Lung microvascular endothelial cell (primary cell): ENCODE measurements around the gene CDC25B. TPM values are rescaled to one million over a fixed set of nuclear protein-coding genes. Genes with fewer than 3 reads are reported as not detected.

Experiments used
- DNase-seq, 2 donors: peaks; one replicate each; pipeline versions ENCODE4 v3.0.0 to v3.0.0-alpha.2; 2010; ENCODE audit warnings: low read depth in 2 of 2
- total RNA-seq: library from RNA; depleted of rRNA; stranded (reverse); fragments of >200 nt; gene quantifications from 2 replicates; pipeline ENCODE4 v1.2.1, GENCODE V29; 2014

CDC25B gene
- total RNA-seq: 18.3 and 21.4 TPM in 2 replicates

DNA sequence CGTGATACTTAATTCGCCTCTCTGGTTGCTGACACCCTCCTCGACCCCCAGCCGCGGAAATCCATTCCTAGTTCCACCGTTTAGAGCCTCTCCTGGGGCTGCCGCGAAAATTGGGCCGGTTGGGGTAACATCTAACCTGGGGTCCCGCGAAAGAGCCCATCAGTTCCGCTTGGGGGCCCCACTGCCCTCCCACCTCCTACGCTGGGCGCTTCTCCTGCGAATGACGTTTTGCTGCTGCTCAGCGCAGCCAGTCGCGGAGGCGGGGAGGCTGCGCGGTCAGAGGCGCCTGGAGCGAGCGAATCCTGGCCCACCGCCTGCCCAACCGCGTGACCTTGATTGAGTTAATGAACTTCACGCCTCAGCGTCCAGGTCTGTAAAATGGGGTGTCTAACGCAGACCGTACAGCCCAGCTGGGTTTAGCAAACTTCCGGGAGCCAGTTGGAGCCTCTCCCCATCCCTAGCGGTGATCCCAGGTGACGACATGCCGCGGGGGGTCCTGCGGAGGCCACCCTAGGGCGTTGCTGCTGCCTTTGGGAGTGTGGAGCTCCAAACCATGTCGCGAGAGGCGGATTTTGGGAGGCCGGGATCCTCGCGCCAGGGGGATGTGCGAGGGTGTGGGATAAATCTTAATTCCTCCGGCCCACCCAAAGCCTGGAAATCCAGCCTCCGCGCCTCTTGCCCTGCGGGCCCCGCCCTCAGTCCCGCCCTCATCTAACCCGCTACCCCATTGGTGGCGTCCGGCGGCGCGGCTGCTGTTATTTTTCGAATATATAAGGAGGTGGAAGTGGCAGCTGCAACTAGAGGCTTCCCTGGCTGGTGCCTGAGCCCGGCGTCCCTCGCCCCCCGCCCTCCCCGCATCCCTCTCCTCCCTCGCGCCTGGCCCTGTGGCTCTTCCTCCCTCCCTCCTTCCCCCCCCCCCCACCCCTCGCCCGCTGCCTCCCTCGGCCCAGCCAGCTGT lies at the start of gene CDC25B:
CDC25B (plus strand) TSS at position 800 of the 958 bp plus-strand sequence. CDS start 222 bp downstream, outside the sequence.
- DNase-seq: peak; percentile 90 to 91

- DNase-seq: no peak
These were observed 48.6 kb upstream of the CDC25B start for GRCh38 chr20:3747471-3747870.

DNA sequence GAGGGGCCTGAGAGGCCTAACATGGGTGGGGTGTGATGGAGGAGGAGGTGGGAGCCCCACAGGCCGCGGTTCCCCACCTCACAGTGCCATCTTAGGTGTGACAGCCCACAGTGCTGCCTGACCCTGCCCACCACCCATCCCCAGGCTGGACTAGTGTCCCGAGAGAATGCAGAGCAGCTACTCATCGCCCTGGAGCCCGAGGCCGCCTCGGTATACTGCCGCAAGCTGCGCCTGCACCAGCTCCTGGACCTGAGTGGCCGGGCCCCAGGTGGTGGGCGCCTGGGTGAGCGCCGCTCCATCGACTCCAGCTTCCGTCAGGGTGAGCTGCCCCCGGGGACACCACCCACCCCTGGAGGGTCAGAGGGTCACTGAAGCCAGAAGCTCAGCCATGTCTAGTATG lies 48.0 kb upstream of the CDC25B start:
- no peak for DNase-seq

DNA sequence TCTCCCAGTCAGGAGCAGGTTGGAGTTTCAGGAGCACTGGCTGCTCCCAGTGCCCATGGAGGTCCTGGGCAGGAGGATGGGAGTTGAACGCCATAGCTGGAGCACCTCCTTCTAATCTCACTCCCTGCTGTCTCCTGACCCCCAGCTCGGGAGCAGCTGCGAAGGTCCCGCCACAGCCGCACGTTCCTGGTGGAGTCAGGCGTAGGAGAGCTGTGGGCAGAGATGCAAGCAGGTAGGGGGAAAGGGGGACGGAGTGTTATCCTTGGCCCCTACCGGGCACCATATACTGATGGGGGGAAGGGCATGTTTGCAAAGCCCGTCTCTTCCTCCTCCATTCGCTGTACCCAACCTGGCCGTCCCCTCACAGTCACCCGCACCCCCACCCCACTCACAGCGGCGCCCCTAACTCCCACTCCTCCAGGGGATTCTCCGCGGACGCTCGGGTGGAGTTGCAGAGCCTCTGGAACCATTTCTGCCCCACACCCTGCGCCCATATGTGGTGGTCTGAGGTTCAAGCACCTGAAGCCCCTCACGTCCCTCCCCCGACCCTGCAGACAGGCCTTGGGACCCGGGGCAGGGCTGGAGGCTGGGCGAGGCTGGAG lies 46.9 kb upstream of the CDC25B start:
- DNase-seq: no peak

GRCh38 chr20:3749689-3750531 lies 46.2 kb upstream of the CDC25B start:
- DNase-seq: no peak

DNA sequence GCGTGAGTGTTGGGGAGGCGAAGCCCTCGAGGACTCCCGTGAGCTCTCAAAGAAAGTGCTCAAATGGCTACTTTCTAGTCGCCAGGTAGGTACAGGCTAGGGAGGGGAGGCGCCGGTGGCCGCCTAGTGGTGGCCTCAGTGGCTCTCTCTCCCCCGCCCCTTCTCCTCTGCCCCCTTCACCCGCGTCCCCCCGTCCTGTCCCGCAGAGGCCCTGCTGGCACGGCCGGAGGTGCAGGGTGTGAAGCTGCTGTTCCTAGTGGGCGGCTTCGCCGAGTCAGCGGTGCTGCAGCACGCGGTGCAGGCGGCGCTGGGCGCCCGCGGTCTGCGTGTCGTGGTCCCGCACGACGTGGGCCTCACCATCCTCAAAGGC lies 44.8 kb upstream of the CDC25B start:
- DNase-seq: no peak

GRCh38 chr20:3751675-3752385 lies 44.3 kb upstream of the CDC25B start:
- DNase-seq: no peak

DNA sequence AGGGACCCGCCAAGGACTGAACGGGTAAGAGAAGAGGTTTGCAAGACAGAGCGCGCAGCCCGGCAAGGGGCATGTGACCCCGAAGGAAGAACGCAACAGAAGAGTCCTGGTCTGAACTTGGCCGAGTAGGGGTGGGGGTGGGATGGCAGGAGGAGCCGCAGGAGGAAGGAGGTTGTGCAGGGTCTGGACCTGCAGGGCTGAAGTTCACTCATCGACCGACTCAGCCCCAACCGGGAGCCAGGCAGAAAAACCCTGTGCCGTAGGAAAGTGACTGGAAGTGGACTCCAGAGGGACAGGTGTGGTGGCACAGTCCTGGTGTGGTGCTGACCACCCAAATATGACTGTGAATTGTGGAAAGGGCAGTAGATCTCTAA lies 43.7 kb upstream of the CDC25B start:
- no peak for DNase-seq

GRCh38 chr20:3753098-3753497 lies 43.0 kb upstream of the CDC25B start:
- peak; percentile 80 to 82 for DNase-seq

GRCh38 chr20:3753501-3754275 lies 42.4 kb upstream of the CDC25B start:
- no peak for DNase-seq

GRCh38 chr20:3754276-3754630 lies 41.9 kb upstream of the CDC25B start:
- DNase-seq: no peak

GRCh38 chr20:3755269-3755668 lies 40.8 kb upstream of the CDC25B start:
- no peak for DNase-seq

DNA sequence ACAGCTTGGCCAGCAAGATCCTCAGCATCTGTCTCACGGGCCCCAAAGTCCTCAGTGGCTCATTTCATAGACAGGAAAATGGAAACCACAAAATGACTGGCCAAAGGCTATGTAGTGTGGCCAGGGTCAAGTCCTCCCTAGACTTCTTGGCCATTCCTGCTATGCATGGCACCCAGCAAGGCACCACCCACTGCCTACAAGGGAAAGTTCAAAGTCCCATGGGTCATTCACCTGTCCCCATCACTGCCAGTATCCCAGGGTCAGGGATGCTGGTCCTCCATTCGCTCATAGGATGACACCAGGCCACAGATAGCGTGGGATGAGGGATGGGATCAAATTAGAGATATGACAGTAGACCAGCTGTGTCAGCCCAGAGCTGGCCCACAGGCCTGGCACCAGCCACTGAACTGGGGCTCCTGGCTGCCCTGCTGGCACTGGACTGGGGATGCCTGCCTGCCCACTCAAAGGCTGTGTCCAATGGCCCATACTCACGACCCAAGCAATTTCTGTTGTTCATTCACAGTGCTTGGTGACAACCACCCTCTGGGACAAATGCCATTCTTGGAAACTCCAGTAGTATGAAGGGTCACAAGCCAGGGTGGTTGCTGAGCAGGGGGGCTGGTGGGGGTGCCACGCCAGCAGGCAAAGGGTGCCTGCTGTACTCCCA lies 40.2 kb upstream of the CDC25B start:
- no peak for DNase-seq

DNA sequence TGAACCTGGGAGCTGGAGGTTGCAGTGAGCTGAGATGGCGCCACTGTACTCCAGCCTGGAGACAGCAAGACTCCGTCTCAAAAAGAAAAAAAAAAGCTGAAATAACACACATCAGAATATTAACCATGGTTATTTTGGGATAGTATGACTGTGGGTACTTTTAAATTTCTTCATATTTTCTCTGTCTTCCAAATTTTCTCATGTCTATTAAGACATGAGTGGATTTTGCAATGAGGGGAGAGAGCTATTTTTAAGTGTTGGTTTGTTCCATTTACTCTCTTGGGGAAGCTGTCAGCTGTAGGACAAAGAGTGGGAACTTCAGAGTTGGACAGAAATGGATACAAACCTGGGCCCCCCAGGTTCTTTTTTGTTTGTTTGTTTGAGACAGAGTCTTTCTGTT lies 38.8 kb upstream of the CDC25B start:
- DNase-seq: no peak

GRCh38 chr20:3758566-3758965 lies 37.5 kb upstream of the CDC25B start:
- DNase-seq: no peak

GRCh38 chr20:3759316-3759823 lies 36.7 kb upstream of the CDC25B start:
- no peak for DNase-seq

GRCh38 chr20:3759884-3760283 lies 36.2 kb upstream of the CDC25B start:
- no peak for DNase-seq

- DNase-seq: no peak
These were observed 35.3 kb upstream of the CDC25B start for GRCh38 chr20:3760655-3761348.
